Mammary epithelial cell (primary cell): ENCODE measurements around the gene KRT20.

Source experiments
- EZH2 ChIP-seq: IDR thresholded peaks from 2 replicates; pipeline ENCODE4 v1.6.1; 2012; ENCODE audit warnings: low read length, inconsistent platforms, borderline replicate concordance
- TF ChIP-seq, protein P1 (sequence below), 2 donors: IDR thresholded peaks in 1 of 2; conservative IDR thresholded peaks in 1 of 2; 2 replicates each; pipeline ENCODE4 v1.5.1; 2011 to 2012; ENCODE audit warnings: inconsistent platforms in 2 of 2, low read length in 2 of 2, mild to moderate bottlenecking in 2 of 2, control low read depth in 1 of 2, low read depth in 1 of 2; ENCODE audit not compliant: insufficient read depth in 1 of 2; ENCODE audit errors: extremely low read depth in 1 of 2

DNA sequence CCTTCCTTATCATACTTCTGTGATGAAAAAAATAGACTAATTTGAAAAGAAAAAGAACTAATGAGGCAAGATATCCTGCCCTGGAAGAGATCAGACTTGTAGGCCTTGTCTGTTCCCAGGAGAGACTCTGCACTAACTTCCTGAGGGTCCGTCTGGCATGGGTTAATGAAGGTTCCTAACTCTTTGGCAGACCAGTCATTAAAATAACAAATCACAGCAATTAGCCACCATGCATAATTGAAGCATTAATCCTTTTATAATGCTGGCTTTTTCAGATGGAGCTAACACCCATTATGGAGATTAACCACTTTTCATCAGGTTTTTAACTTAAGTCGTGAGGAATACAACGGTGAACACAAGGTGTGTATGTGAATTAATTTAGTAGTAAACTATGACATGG lies 52.2 kb downstream of the KRT20 start:
- TF ChIP-seq EZH2, result no peak
- TF ChIP-seq, protein P1, sequence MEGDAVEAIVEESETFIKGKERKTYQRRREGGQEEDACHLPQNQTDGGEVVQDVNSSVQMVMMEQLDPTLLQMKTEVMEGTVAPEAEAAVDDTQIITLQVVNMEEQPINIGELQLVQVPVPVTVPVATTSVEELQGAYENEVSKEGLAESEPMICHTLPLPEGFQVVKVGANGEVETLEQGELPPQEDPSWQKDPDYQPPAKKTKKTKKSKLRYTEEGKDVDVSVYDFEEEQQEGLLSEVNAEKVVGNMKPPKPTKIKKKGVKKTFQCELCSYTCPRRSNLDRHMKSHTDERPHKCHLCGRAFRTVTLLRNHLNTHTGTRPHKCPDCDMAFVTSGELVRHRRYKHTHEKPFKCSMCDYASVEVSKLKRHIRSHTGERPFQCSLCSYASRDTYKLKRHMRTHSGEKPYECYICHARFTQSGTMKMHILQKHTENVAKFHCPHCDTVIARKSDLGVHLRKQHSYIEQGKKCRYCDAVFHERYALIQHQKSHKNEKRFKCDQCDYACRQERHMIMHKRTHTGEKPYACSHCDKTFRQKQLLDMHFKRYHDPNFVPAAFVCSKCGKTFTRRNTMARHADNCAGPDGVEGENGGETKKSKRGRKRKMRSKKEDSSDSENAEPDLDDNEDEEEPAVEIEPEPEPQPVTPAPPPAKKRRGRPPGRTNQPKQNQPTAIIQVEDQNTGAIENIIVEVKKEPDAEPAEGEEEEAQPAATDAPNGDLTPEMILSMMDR (conservative IDR thresholded peaks at IDR 0.05 in 1 of 2, IDR thresholded peaks at IDR 0.05 in 1 of 2; ENCODE audit: extremely low read depth in 1 of 2, insufficient read depth in 1 of 2, low read depth in 1 of 2, low read length in 2 of 2), result no peak
